NB4 (cell line): ENCODE measurements around the gene GPR146.

Experiments
- CTCF ChIP-seq: IDR thresholded peaks from one replicate; pipeline ENCODE4 v1.5.1; 2012; ENCODE audit warnings: low read depth, low read length
- POLR2A ChIP-seq: IDR thresholded peaks from 2 replicates; pipeline ENCODE4 v1.6.1; 2011; ENCODE audit warnings: mild to moderate bottlenecking; ENCODE audit not compliant: insufficient read length; ENCODE audit errors: extremely low read depth

GRCh38 chr7:1033546-1034145, 10.7 kb upstream of the GPR146 start:
- TF ChIP-seq CTCF (no peak), POLR2A (no peak)
